Aorta (tissue), 5 donors: ENCODE measurements around the gene MAD2L1. TPM values are rescaled to one million over a fixed set of nuclear protein-coding genes. Genes with fewer than 3 reads are reported as not detected.

Experiments
- ATAC-seq: fragments of 200-7000 bp; cut with Tn5 transposase; one replicate; pipeline ENCODE4 v1.9.1; 2022; ENCODE audit warnings: moderate library complexity; ENCODE audit not compliant: low FRiP score
- DNase-seq, 2 donors: peaks; one replicate each; pipeline ENCODE4 v3.0.0-alpha.2; 2020
- H3K27ac ChIP-seq, 2 donors: one replicate each; pipeline ENCODE4 v1.5.1; 2013; ENCODE audit warnings: low read length in 2 of 2, mild to moderate bottlenecking in 2 of 2, moderate library complexity in 2 of 2, control low read depth in 1 of 2, inconsistent platforms in 1 of 2, low read depth in 1 of 2
- H3K27me3 ChIP-seq, 2 donors: one replicate each; pipeline ENCODE4 v1.6.1; 2013; ENCODE audit warnings: control low read depth in 1 of 2, low read length in 1 of 2, mild to moderate bottlenecking in 1 of 2, moderate library complexity in 1 of 2; ENCODE audit not compliant: insufficient read depth in 2 of 2, control insufficient read depth in 1 of 2
- H3K36me3 ChIP-seq, 2 donors: one replicate each; pipeline ENCODE4 v1.6.1; 2013; ENCODE audit warnings: control low read depth in 1 of 2, low read length in 1 of 2, mild to moderate bottlenecking in 1 of 2; ENCODE audit not compliant: insufficient read depth in 2 of 2, control insufficient read depth in 1 of 2
- H3K4me1 ChIP-seq, 2 donors: one replicate each; pipeline ENCODE4 v1.6.1; 2013; ENCODE audit warnings: low read length in 2 of 2, control low read depth in 1 of 2, mild to moderate bottlenecking in 1 of 2, moderate library complexity in 1 of 2; ENCODE audit not compliant: insufficient read depth in 2 of 2, control insufficient read depth in 1 of 2
- H3K4me3 ChIP-seq, 2 donors: one replicate each; pipeline ENCODE4 v1.5.1; 2013; ENCODE audit warnings: low read length in 2 of 2, control low read depth in 1 of 2, mild to moderate bottlenecking in 1 of 2
- H3K9me3 ChIP-seq: one replicate; pipeline ENCODE4 v1.6.1; 2013; ENCODE audit warnings: mild to moderate bottlenecking, low read length; ENCODE audit not compliant: control insufficient read depth
- WGBS, 2 donors: extraction: QIAGEN DNeasy Blood & Tissue Kit; methylation state at CpG; one replicate each; pipeline ENCODE4 v1.1.7; 2013; 5-methylcytosine and 5-hydroxymethylcytosine counted together
- intact Hi-C, 2 donors: fragments of 100-400 bp; cut with DNase I; formaldehyde crosslinking; loops; one replicate each; pipeline versions ENCODE4 v1.14.2 to v1.15.0; 2022
- polyA plus RNA-seq, 2 donors: library from polyadenylated mRNA; stranded (reverse); fragments of 200-250 nt; gene quantifications; one replicate each; pipeline ENCODE4 v1.2.3, GENCODE V29; 2013
- total RNA-seq, 2 donors: library from RNA; stranded (reverse); fragmentation: NEBNext Ultra II Directional; extraction: Animal tissue kit (Norgen Biotek cat#: 25700); gene quantifications; one replicate each; pipeline ENCODE4 v1.2.1, GENCODE V29; 2021
- donor health status: healthy with polysubstance abuse.
- donor health status: Bipolar disorder and iron deficiency.
- donor health status: DM: no; HTN: no; CAD: no.
- donor health status: DM: no; HTN: no; CAD: no.
- donor health status: DM: yes; HTN: yes; CAD: no.

MAD2L1 gene
- total and polyA plus RNA-seq, 4 donors, result 0.79 to 9.1 (median 1.4) TPM

DNA sequence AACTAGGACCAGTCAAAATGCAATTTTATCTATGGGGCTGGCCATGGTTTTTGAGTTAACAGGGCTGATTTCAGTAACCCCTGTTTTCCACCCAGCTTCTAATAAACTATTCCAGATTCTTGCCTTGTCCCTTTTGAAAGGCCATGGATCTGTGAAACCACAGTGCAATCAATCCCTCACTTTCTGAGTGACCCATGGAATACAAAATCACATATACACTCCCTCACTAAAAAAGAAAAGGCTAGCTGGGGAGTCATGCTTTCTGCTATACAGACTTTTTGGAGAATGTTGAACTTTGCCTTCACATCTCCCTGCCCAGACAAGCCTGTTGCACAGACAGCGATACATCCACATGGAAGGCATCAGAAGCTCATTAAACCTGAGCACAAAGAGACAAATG lies 47.9 kb downstream of the MAD2L1 start:
- Histone ChIP-seq H3K27me3 (no peaks in the 10 kb centered on the region), H3K9me3 (no peaks in the 10 kb centered on the region), H3K4me1 (no peaks in the 10 kb centered on the region), H3K4me3 (no peak overlapping the region), H3K27ac (no peak overlapping the region), H3K36me3 (no peaks in the 10 kb centered on the region)
- ATAC-seq, result no peak
- 92 to 98% methylated on average over 1 of the region's 1 CpG for WGBS, 2 donors
- intact Hi-C loops, result no loop called here
- DNase-seq, result no peak

DNA sequence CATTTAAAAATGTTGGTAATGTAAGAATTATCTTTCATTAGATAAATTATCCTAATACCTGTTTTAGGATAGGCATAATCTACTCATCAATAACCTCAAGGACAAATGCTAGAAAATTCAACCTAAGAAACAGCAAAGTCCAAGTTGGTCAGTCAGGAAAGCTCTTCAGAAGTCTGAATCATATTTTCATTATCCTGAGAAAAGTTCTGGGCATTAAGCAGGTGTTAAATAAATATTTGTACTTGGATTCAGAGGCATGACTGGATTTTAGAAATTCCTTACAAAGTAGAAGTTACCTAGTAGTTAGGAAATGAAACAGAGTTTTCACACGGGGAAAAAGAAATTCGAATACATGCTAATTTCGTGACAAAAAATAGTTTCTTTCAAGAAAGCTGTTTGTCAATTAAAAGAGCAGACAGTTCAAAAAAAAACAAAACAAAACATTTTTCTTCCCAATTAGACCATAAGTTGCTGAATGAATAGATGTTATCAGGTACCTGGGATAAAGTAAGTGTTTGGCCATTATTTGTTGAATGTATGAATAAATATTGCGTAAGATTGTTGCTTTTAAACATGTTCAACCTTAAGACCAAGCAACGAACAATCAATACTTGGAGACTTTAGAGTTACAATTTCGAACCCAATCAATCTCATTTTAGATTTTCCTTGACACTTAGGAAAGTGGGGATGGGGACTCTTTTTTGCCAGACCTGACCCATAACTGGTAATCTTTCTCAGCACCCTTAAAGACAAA lies 48.5 kb downstream of the MAD2L1 start:
- Histone ChIP-seq H3K27ac (no peak overlapping the region), H3K4me1 (no peaks in the 10 kb centered on the region), H3K4me3 (no peak overlapping the region), H3K27me3 (no peaks in the 10 kb centered on the region), H3K9me3 (no peaks in the 10 kb centered on the region), H3K36me3 (no peaks in the 10 kb centered on the region)
- intact Hi-C loops, result no loop called here
- DNase-seq, result no peak
- no peak for ATAC-seq
- 94 to 95% methylated on average over 6 of the region's 6 CpGs for WGBS, 2 donors

DNA sequence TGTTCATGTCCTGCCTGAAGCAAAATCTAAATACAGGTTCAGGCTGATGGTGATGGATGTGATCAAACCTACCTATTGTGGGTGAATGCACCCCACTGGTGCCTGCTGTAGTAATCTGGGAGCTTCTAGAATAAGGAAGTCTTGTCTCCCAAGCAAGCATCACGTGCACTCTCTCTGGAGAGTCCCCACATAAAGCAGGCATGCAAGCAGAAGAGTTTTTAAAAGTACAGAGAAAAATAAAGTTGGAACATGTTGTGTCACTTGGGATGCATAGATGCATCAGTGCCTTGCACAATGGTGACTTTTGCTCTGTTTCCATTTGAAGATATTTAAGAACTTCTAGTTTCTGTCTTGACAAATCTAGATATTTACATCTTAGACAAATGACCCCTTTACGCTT lies 54.9 kb downstream of the MAD2L1 start:
- Histone ChIP-seq H3K9me3 (no peaks in the 10 kb centered on the region), H3K27ac (no peak overlapping the region), H3K36me3 (no peaks in the 10 kb centered on the region), H3K4me3 (no peak overlapping the region), H3K4me1 (peaks cover 0 to 3% of the 10 kb centered on the region in 2 donors), H3K27me3 (no peaks in the 10 kb centered on the region)
- intact Hi-C loops, result no loop called here
- no peak for ATAC-seq
- WGBS, 2 donors, result 69 to 97% methylated on average over 2 of the region's 2 CpGs
- no peak for DNase-seq

DNA sequence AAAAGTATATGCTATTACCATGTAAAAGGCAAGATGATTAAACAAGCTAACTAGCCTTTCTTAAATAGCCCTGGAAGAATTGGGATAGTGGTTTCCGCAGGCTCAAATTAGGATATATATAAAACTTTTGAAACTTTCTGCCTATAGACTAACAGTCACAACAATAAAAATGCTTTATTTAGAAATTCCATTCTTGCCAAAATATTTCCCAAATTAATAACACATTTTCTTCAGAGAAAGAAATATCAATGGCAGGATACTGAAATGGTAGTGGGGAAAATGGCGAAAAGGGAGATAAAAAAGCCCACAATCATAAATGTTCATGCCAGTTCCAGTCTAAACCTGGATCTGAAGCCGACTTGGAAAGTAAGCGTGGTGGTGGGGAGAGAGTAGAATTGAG lies 56.0 kb downstream of the MAD2L1 start:
- no peaks in the 10 kb centered on the region for H3K9me3 ChIP-seq
- DNase-seq (no peak), ATAC-seq (no peak)
- H3K4me3 ChIP-seq, result no peak overlapping the region
- intact Hi-C loops, result no loop called here
- H3K27ac ChIP-seq, result no peak overlapping the region
- WGBS, 2 donors, result 60 to 62% methylated on average over 4 of the region's 4 CpGs
- no peaks in the 10 kb centered on the region for H3K27me3 ChIP-seq
- peaks cover 0 to 3% of the 10 kb centered on the region in 2 donors for H3K4me1 ChIP-seq
- no peaks in the 10 kb centered on the region for H3K36me3 ChIP-seq

DNA sequence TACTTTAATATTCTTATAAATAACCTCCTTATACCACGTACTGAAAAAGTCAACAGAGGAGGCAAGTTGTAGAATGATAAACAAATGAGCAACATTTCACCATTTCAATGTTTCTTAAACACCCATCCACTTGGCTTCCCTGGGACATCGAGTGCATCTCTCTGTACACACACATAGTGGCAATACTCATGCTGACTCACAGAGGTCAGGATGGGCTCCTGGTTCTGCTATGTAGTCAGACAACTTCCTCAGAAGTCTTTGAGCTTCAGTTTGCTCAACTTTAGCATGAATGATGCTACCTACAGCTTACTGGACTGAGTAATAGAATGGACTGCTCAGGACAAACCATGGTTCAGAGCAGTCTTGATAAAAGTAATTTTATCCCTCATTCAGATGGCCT lies 56.9 kb downstream of the MAD2L1 start:
- WGBS, 2 donors, result 67 to 93% methylated on average over 2 of the region's 2 CpGs
- ATAC-seq (no peak), DNase-seq (no peak)
- H3K36me3 ChIP-seq, result no peaks in the 10 kb centered on the region
- H3K4me1 ChIP-seq, result peaks cover 0 to 3% of the 10 kb centered on the region in 2 donors
- intact Hi-C loops, result no loop called here
- H3K9me3 ChIP-seq, result no peaks in the 10 kb centered on the region
- H3K27ac ChIP-seq, result no peak overlapping the region
- H3K27me3 ChIP-seq, result no peaks in the 10 kb centered on the region
- no peak overlapping the region for H3K4me3 ChIP-seq

DNA sequence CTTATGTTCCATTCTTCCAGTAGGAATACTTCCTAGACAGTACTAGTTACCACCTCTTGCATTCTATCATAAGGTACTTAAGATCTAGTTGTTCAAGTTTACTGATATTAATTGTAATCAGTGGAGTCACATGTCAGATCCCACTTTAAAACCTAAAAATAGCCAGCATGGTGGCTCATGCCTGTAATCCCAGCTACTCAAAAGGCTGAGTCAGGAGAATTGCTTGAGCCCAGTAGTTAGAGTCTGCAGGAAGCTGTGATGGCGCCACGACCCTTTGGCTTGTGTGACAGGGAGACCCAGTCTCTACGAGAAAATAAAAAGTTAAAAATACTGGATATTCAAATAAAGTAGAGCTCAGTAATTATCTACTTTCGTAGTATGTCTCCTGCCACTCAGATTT lies 57.7 kb downstream of the MAD2L1 start:
- H3K4me3 ChIP-seq, result no peak overlapping the region
- H3K27me3 ChIP-seq, result no peaks in the 10 kb centered on the region
- no peaks in the 10 kb centered on the region for H3K36me3 ChIP-seq
- ATAC-seq (no peak), DNase-seq (no peak)
- H3K9me3 ChIP-seq, result no peaks in the 10 kb centered on the region
- intact Hi-C loops, result no loop called here
- H3K27ac ChIP-seq, result no peak overlapping the region
- H3K4me1 ChIP-seq, result peaks cover 0 to 3% of the 10 kb centered on the region in 2 donors
- WGBS, 2 donors, result 94 to 96% methylated on average over 4 of the region's 4 CpGs

DNA sequence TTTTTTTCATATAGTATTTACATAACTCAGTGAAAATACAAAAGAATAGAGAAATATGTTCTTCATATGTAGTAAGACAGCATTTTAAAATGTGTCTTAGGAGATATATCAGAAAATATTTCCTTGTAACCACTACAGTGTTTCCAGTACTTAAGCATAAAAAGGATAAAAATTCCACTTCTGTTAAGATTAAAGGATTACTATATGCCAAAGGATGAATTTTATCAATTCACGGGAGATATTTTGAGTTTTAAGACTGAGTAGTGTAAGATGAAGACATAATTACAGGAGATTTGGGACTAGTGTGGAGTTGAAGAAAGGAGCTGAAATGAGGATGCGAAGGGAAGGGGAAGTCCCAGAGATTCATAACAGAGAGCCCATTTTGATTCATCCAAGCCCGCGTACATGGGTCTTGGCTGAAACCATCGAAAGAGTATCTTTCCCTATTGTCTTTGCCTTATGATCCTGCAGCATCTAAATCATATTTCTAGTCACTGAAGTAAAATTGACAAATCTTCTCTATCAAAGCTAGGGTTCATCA lies 58.7 kb downstream of the MAD2L1 start:
- no peak for ATAC-seq

DNA sequence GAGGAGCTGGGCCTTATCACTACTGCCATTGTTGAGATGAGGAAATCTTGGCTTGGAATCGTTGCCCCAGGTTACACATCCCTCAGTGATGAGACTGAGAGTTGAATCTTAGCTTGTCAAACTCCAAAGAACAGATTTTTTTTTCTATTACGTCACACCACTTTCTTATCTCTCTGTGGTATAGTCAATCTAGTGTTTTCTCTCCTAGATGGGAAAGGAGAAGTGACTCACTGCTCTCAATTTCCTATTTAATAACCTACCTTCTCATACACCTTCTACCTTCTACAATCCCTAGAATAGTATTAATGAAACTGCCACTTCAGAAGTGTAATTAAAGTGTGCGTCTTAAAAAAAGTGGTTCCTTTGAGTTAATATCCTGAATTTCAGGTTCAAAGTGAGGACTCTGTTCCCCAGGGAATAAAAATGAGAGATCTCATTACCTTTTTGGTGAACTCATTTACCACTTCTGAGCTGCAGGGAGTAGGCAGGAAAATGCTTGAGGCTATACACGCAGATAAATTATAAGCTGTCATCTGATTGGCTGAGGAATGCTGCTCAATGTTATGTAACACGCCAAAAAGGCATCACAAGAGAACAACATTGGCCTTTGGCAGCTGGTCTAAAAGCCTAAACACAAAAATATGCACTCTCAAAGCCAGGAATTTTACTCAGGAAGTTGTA lies 59.3 kb downstream of the MAD2L1 start:
- no peak for ATAC-seq
- 22 to 30% methylated on average over 5 of the region's 5 CpGs for WGBS, 2 donors
- intact Hi-C loops, result no loop called here

More for the DNA sequence above, 58.7 kb downstream of the MAD2L1 start:
- Histone ChIP-seq H3K4me3 (no peak overlapping the region), H3K9me3 (no peaks in the 10 kb centered on the region), H3K27me3 (no peaks in the 10 kb centered on the region), H3K36me3 (no peaks in the 10 kb centered on the region), H3K27ac (no peak overlapping the region), H3K4me1 (peaks cover 0 to 3% of the 10 kb centered on the region in 2 donors)
- intact Hi-C loops, result no loop called here
- WGBS, 2 donors, result 81% methylated on average over 5 of the region's 5 CpGs
- no peak for DNase-seq

More for the DNA sequence above, 59.3 kb downstream of the MAD2L1 start:
- Histone ChIP-seq H3K4me3 (no peak overlapping the region), H3K36me3 (no peaks in the 10 kb centered on the region), H3K27ac (peak overlapping the region in 1 of 2 donors; percentile 40), H3K27me3 (no peaks in the 10 kb centered on the region), H3K9me3 (no peaks in the 10 kb centered on the region), H3K4me1 (peaks cover 0 to 3% of the 10 kb centered on the region in 2 donors)
- DNase-seq, result no peak
